GM18505 (cell line): Measurements from ENCODE around the gene DDIT4L.
"Not testable (repeated sequence)": the region's sequence is repeated elsewhere in the genome, so short reads cannot be mapped to it uniquely, and the experiment has no call there.

Source experiments
- ATAC-seq: cut with Tn5 transposase; IDR thresholded peaks from one replicate; pipeline ENCODE4 v1.9.1; 2021; ENCODE audit not compliant: unreplicated experiment
- POLR2A ChIP-seq: IDR thresholded peaks from 4 replicates; pipeline ENCODE4 v1.6.1; 2011; ENCODE audit warnings: borderline replicate concordance; ENCODE audit not compliant: insufficient read depth, insufficient read length; ENCODE audit errors: extremely low read depth

DDIT4L gene

GRCh38 chr4:100189820-100190642 lies at the start of gene DDIT4L:
TSS of gene DDIT4L (minus strand) at chr4:100190468. CDS start at chr4:100189983, 485 bp downstream.
- no peak for ATAC-seq
- no peak for TF ChIP-seq POLR2A

DNA sequence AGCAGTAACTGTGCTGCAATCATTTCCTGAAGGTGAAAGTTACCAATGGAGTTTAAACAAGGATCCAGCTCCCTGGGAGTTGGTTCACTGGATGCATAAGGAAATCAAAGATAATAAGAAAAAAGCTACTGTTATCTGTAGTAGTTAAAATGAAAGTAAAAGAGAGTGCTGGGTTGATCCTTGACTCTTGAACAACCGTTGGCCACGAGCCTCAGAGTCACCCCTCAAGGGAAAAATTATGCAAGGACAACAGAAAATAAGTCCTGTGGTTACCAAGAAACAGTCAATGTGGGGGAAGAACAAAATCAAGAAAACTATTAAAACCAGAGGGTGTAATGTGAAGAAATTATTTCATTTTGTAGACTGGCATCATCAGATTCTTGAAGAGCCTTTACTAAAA lies 49.7 kb upstream of the DDIT4L start:
- ATAC-seq, result no peak
- TF ChIP-seq POLR2A, result no peak

DNA sequence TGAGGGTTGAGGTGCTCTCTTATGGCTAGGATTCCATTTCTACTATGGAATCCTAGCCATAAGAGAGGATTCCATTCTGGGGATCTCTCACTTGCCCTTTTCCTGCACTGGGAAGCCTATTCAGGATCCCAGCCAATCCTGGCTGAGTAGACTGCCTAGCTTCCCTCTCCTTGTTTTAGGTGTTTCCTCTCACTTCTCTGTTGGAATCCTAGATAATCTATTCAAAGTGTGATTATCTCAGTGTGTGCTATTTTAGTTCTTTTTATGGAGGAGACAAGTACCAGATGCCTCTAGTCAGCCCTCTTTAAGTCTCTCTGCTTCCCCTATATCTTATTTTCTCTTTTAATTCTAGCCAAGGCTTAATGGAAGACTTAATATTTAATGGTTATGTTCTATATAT lies 34.5 kb upstream of the DDIT4L start:
- no peak for TF ChIP-seq POLR2A
- ATAC-seq, result no peak

DNA sequence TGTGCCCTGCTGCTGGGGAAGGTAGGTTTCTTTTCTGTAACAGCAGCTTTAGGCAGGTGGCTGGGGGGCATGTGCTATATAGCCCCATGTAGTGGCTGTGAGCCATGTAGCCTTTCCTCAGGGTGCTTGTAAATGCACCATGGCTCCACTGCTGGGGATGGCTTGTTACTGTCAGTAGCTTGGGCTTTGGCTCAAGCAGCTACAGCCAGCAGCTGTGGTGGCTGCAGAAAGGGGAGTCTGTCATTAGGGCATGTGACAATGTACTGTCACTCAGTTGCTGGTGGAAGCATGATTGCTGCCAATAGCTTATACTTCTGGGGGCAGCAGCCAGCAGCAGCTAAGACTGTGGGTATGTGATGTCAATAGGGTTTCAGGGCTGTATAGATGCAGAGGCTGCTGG lies 33.9 kb upstream of the DDIT4L start:
- TF ChIP-seq POLR2A, result no peak
- no peak for ATAC-seq

GRCh38 chr4:100208964-100209363 lies 18.7 kb upstream of the DDIT4L start:
- no peak for TF ChIP-seq POLR2A
- peak; percentile 92 for ATAC-seq

- peak; percentile 4 for ATAC-seq
- TF ChIP-seq POLR2A, result no peak
These were observed 18.2 kb upstream of the DDIT4L start for GRCh38 chr4:100208459-100208858.

DNA sequence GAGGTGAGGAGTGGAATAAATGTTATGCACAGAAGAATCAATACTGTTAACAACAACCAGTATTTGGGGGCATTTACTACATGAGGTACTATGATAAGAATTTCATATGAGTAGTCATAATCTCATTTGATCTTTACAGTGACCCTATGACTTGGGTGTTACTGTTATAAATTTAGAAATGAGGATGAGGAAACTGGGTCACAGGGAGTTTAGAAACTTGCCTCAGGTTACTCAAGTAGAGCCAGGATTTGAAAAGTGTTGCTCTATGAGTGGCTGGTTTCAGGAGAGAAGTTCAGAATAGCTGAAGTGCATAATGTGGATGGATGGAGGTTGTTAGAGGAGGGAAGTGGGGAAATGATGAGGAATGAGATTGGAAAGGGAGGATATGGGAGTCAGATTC lies 16.6 kb upstream of the DDIT4L start:
- TF ChIP-seq POLR2A, result no peak
- no peak for ATAC-seq

- TF ChIP-seq POLR2A, result no peak
- no peak for ATAC-seq
These were observed 7.8 kb upstream of the DDIT4L start for GRCh38 chr4:100198061-100198460.

GRCh38 chr4:100196388-100197071 lies 6.3 kb upstream of the DDIT4L start:
- not testable (repeated sequence) for ATAC-seq

GRCh38 chr4:100190643-100191600 lies 654 bp upstream of the DDIT4L start:
- no peak for ATAC-seq
- no peak for TF ChIP-seq POLR2A

GRCh38 chr4:100188829-100189228 lies 1.4 kb downstream of the DDIT4L start:
- no peak for TF ChIP-seq POLR2A
- ATAC-seq, result no peak

- ATAC-seq, result no peak
- TF ChIP-seq POLR2A, result no peak
These were observed 2.5 kb downstream of the DDIT4L start for GRCh38 chr4:100187781-100188180.

GRCh38 chr4:100184787-100185186 lies 5.5 kb downstream of the DDIT4L start:
- ATAC-seq, result no peak
- no peak for TF ChIP-seq POLR2A
